Measurements from ENCODE around the gene MIF. TPM values are rescaled to one million over a fixed set of nuclear protein-coding genes. Genes with fewer than 3 reads are reported as not detected.
"Not testable (repeated sequence)": the region's sequence is repeated elsewhere in the genome, so short reads cannot be mapped to it uniquely, and the experiment has no call there.

The MIF gene
- total RNA-seq, 3 donors from 2014 or later, result 142 to 414 (median 209) TPM

GRCh38 chr22:23857606-23858483, 36.3 kb upstream of the MIF start, which contains the start of gene SLC2A11:
Gene SLC2A11, plus strand, starts transcription at chr22:23857875. Its CDS starts 125 bp downstream, at chr22:23858000.
- H3K4me3 ChIP-seq, result peak within 1 kb of the TSS; percentile 29
- no peaks in the 10 kb centered on the region for H3K9me3 ChIP-seq
- peaks cover 6% of the 10 kb centered on the region for H3K4me1 ChIP-seq (ENCODE audit: low read depth)
- peak; percentile 21 for TF ChIP-seq CTCF (IDR thresholded peaks at IDR 0.05)
- DNase-seq (peak; percentile 96 to 98 (median 97)), ATAC-seq (peak; percentile 97)
- intact Hi-C loops (cut with DNase I, micrococcal nuclease), result loop anchor here in 1 of 2 donors (5.0 kb wide), 1 partner anchor 91 kb away; the partner anchor contains the start of gene CHCHD10
- no peaks in the 10 kb centered on the region for H3K36me3 ChIP-seq (ENCODE audit: low read depth)

- TF ChIP-seq CTCF (IDR thresholded peaks at IDR 0.05), result no peak
- DNase-seq (no peak), ATAC-seq (no peak)
- intact Hi-C loops (cut with DNase I, micrococcal nuclease), result loop anchor here in 1 of 2 donors (5.0 kb wide), 1 partner anchor 91 kb away; the partner anchor contains the start of gene CHCHD10
- no peaks in the 10 kb centered on the region for H3K36me3 ChIP-seq (ENCODE audit: low read depth)
- peaks cover 6% of the 10 kb centered on the region for H3K4me1 ChIP-seq (ENCODE audit: low read depth)
- no peaks in the 10 kb centered on the region for H3K9me3 ChIP-seq
- no peak overlapping the region for H3K4me3 ChIP-seq
Observed at GRCh38 chr22:23858484-23858815, 35.7 kb upstream of the MIF start.

- Histone ChIP-seq H3K4me1 (ENCODE audit: low read depth) (peaks cover 6% of the 10 kb centered on the region), H3K9me3 (no peaks in the 10 kb centered on the region), H3K4me3 (no peak overlapping the region), H3K36me3 (ENCODE audit: low read depth) (no peaks in the 10 kb centered on the region)
- DNase-seq (no peak), ATAC-seq (no peak)
- intact Hi-C loops (cut with DNase I, micrococcal nuclease), result loop anchor here in 1 of 2 donors (5.0 kb wide), 1 partner anchor 92 kb away; the partner anchor contains the start of gene CHCHD10
- no peak for TF ChIP-seq CTCF (IDR thresholded peaks at IDR 0.05)
Observed at GRCh38 chr22:23859201-23859600, 35.0 kb upstream of the MIF start.

- H3K4me1 ChIP-seq (ENCODE audit: low read depth); H3K9me3 ChIP-seq; ATAC-seq; H3K4me3 ChIP-seq; DNase-seq; intact Hi-C loops (cut with DNase I, micrococcal nuclease); H3K36me3 ChIP-seq (ENCODE audit: low read depth): not testable (repeated sequence)
Observed at GRCh38 chr22:23860187-23860586, 34.0 kb upstream of the MIF start.

GRCh38 chr22:23862103-23862502, 32.1 kb upstream of the MIF start:
- no peaks in the 10 kb centered on the region for H3K4me1 ChIP-seq (ENCODE audit: low read depth)
- no peaks in the 10 kb centered on the region for H3K9me3 ChIP-seq
- DNase-seq (peak in 1 of 3 donors; percentile 57), ATAC-seq (no peak)
- H3K36me3 ChIP-seq (ENCODE audit: low read depth), result no peaks in the 10 kb centered on the region
- TF ChIP-seq CTCF (IDR thresholded peaks at IDR 0.05), result no peak
- intact Hi-C loops (cut with DNase I, micrococcal nuclease), result no loop called here
- no peak overlapping the region for H3K4me3 ChIP-seq

- H3K4me3 ChIP-seq; H3K9me3 ChIP-seq; ATAC-seq; H3K4me1 ChIP-seq (ENCODE audit: low read depth); DNase-seq; intact Hi-C loops (cut with DNase I, micrococcal nuclease); H3K36me3 ChIP-seq (ENCODE audit: low read depth): not testable (repeated sequence)
Observed at GRCh38 chr22:23864499-23865154, 29.6 kb upstream of the MIF start.

All from mucosa of descending colon (tissue), 3 donors.